PC-9 (cell line): ENCODE data around the gene PSG5. TPM values are rescaled to one million over a fixed set of nuclear protein-coding genes. Genes with fewer than 3 reads are reported as not detected.
"Not testable (repeated sequence)": the region's sequence is repeated elsewhere in the genome, so short reads cannot be mapped to it uniquely, and the experiment has no call there.

Experiments used
- BruUV-seq: library from RNA; stranded (reverse); fragments of 400-500 nt; replicated peaks from 2 replicates; lab custom pipeline; 2021; lab: Mats Ljungman, UMichigan
- CTCF ChIA-PET: fragments of 300-600 bp; sonication (Branson Sonifier 250); formaldehyde crosslinking; loops from one replicate; lab custom pipeline; 2022; ENCODE audit warnings: antibody characterized with exemption; lab: Charles Lee
- POLR2A ChIA-PET: fragments of 300-600 bp; sonication (Branson Sonifier 250); formaldehyde crosslinking; loops from one replicate; lab custom pipeline; 2022; ENCODE audit warnings: antibody characterized with exemption; ENCODE audit not compliant: unreplicated experiment; lab: Charles Lee
- DNase-seq, 2 experiments: peaks; one replicate each; pipeline versions ENCODE4 v3.0.0 to v3.0.0-alpha.2; 2015 to 2022; ENCODE audit warnings: mixed read lengths in 1 of 2
- H2AFZ ChIP-seq: fragments of 200-600 bp; sonication (generic); 2 replicates; pipeline ENCODE4 v1.8.1; 2017; ENCODE audit warnings: antibody characterized with exemption
- H3F3A ChIP-seq: fragments of 200-600 bp; sonication (generic); 2 replicates; pipeline ENCODE4 v1.8.1; 2017; ENCODE audit warnings: antibody characterized with exemption, mild to moderate bottlenecking, low read depth; ENCODE audit not compliant: insufficient read depth
- H3K27ac ChIP-seq: fragments of 200-600 bp; sonication (generic); 2 replicates; pipeline ENCODE4 v1.6.1; 2016; ENCODE audit warnings: mixed run types
- H3K27me3 ChIP-seq: fragments of 200-600 bp; sonication (generic); 2 replicates; pipeline ENCODE4 v1.6.1; 2016; ENCODE audit warnings: low read depth, mixed run types; ENCODE audit not compliant: insufficient read depth
- H3K36me3 ChIP-seq: fragments of 200-600 bp; sonication (generic); 2 replicates; pipeline ENCODE4 v1.6.1; 2016; ENCODE audit warnings: low read depth, mixed run types
- H3K4me1 ChIP-seq: fragments of 200-600 bp; sonication (generic); replicated peaks from 2 replicates; pipeline ENCODE4 v1.6.1; 2016; ENCODE audit warnings: mixed run types; ENCODE audit not compliant: insufficient read depth
- H3K4me2 ChIP-seq: fragments of 200-600 bp; sonication (generic); 2 replicates; pipeline ENCODE4 v1.6.1; 2017; ENCODE audit warnings: mixed run types
- H3K4me3 ChIP-seq: fragments of 200-600 bp; sonication (generic); 2 replicates; pipeline ENCODE4 v1.6.1; 2016; ENCODE audit warnings: mixed run types
- H3K79me2 ChIP-seq: fragments of 200-600 bp; sonication (generic); 2 replicates; pipeline ENCODE4 v1.6.1; 2017; ENCODE audit warnings: low read depth, mixed run types
- H3K9me2 ChIP-seq: fragments of 200-600 bp; sonication (generic); 2 replicates; pipeline ENCODE4 v1.8.1; 2017; ENCODE audit warnings: mild to moderate bottlenecking; ENCODE audit not compliant: insufficient read depth
- H3K9me3 ChIP-seq: fragments of 200-600 bp; sonication (generic); 2 replicates; pipeline ENCODE4 v1.8.1; 2016; ENCODE audit warnings: low read depth; ENCODE audit not compliant: insufficient read depth
- H4K20me1 ChIP-seq: fragments of 200-600 bp; sonication (generic); 2 replicates; pipeline ENCODE4 v1.8.1; 2017; ENCODE audit not compliant: insufficient read depth
- CTCF ChIP-seq: fragments of 200-600 bp; sonication (generic); conservative IDR thresholded peaks from 2 replicates; pipeline ENCODE4 v1.6.1; 2017; ENCODE audit warnings: mixed run types, antibody characterized with exemption, mild to moderate bottlenecking, moderate library complexity
- EZH2 ChIP-seq: fragments of 200-600 bp; sonication (generic); IDR thresholded peaks from 2 replicates; pipeline ENCODE4 v1.8.0; 2017; ENCODE audit warnings: antibody characterized with exemption, low read depth
- intact Hi-C: fragments of 100-400 bp; cut with micrococcal nuclease; formaldehyde crosslinking; loops from one replicate; pipeline ENCODE4 v1.10.0; 2022; ENCODE audit not compliant: unreplicated experiment
- total RNA-seq: library from RNA; stranded (reverse); gene quantifications from 2 replicates; pipeline ENCODE4 v1.2.3, GENCODE V29; 2021

The PSG5 gene
- total RNA-seq, 1 experiment from 2014 or later: 2.3 TPM

DNA sequence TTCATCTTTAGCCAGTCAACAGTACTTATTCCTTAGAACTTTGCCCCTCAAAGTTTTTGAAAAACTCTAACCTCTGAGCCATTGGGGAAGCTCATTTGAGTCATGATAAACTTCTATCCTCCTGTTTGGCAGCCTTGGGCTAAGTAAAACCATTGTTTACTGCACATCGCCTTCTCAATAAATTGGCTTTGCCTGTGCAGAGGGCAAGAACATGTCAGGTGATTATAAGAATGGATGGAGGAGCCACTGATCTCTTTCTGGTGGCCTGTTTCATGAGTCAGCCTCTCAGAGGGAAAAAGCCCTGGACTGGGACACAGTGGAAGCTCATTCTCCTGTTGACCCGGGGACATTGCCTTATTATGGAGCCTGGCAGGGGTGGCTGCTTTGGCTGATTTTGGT, 38.5 kb upstream of the PSG5 start:
- Histone ChIP-seq H3K36me3 (no peaks in the 10 kb centered on the region), H3K4me2 (no peak overlapping the region), H3K27me3 (no peaks in the 10 kb centered on the region), H3K9me3 (no peaks in the 10 kb centered on the region), H2AFZ (no peak overlapping the region), H4K20me1 (no peaks in the 10 kb centered on the region), H3K4me1 (no peaks in the 10 kb centered on the region), H3K27ac (no peak overlapping the region), H3K79me2 (no peaks in the 10 kb centered on the region), H3K4me3 (no peak overlapping the region), H3K9me2 (no peaks in the 10 kb centered on the region), H3F3A (no peaks in the 10 kb centered on the region)
- ChIA-PET POLR2A (no interaction called here), CTCF (interaction anchor here (0.5 kb wide), 1 partner anchor 22 kb away, joined by 3 read pairs; no protein-coding TSS in a partner anchor)
- intact Hi-C loops: no loop called here
- TF ChIP-seq EZH2 (no peak), CTCF (no peak)
- no peak for DNase-seq
- no TSS peak for BruUV-seq

DNA sequence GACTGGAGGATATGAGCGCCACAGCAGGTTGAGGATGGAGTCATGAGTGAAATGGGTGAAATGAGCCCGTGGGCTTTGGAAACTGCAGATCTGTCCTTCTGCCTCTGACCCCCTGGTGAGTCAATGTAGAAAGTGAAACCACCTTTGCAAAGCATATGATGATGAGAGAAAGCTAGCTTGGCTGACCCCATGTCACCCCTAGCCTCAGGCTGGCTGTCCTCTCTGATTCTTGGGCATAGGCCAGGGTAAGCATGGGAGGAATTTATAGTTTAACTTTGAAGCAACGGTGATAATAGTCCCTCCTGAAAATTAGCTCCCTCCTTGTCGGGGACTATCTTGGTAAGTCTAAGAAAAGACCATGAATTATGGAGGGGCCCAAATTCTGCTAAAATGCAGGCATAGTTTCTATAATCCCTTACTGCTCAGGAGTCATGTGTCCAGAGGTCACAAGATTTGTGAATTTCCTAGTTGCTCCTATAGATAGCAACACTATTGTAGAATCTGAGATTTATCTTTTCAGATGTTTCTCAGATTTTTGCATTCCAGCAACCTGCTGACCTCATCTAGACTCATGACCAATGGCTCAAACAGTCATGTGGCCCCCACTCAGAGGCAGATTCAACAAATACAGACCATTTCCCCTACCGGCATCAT, 38.0 kb upstream of the PSG5 start:
- H3K9me2 ChIP-seq, H3K4me2 ChIP-seq, H3F3A ChIP-seq, H3K27me3 ChIP-seq, H3K36me3 ChIP-seq, DNase-seq, BruUV-seq, H4K20me1 ChIP-seq, H3K4me3 ChIP-seq, intact Hi-C loops, H3K9me3 ChIP-seq, H2AFZ ChIP-seq, H3K79me2 ChIP-seq, POLR2A ChIA-PET, H3K27ac ChIP-seq, H3K4me1 ChIP-seq: not testable (repeated sequence)
- CTCF ChIA-PET: interaction anchor here (0.5 kb wide), 1 partner anchor 22 kb away, joined by 3 read pairs; no protein-coding TSS in a partner anchor

DNA sequence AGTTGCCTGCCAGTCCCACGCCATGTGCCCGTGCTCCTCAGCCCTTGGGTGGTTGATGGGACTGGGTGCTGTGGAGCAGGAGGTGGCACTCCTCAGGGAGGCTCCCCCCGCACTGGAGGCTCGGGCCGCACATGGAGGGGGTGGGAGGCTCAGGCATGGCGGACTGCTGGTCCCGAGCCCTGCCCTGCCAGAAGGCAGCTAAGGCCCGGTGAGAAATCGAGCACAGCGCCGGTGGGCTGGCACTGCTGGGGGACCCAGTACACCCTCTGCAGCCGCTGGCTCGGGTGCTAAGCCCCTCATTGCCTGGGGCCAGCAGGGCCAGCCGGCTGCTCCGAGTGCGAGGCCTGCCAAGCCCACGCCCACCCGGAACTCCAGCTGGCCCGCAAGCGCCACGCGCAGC, 35.6 kb upstream of the PSG5 start:
- H3K9me3 ChIP-seq, POLR2A ChIA-PET, H2AFZ ChIP-seq, H3K4me1 ChIP-seq, H4K20me1 ChIP-seq, H3F3A ChIP-seq, CTCF ChIA-PET, H3K9me2 ChIP-seq, H3K79me2 ChIP-seq, H3K27me3 ChIP-seq, H3K4me2 ChIP-seq, H3K4me3 ChIP-seq, H3K36me3 ChIP-seq, H3K27ac ChIP-seq, intact Hi-C loops, DNase-seq, BruUV-seq: not testable (repeated sequence)

- H3K9me2 ChIP-seq, H3K9me3 ChIP-seq, H3K4me1 ChIP-seq, H3K4me3 ChIP-seq, H3K4me2 ChIP-seq, H3K36me3 ChIP-seq, intact Hi-C loops, CTCF ChIA-PET, H3K79me2 ChIP-seq, DNase-seq, H3K27ac ChIP-seq, H3K27me3 ChIP-seq, H4K20me1 ChIP-seq, BruUV-seq, H3F3A ChIP-seq, POLR2A ChIA-PET, H2AFZ ChIP-seq: not testable (repeated sequence)
Measured at GRCh38 chr19:43219136-43219535, 32.8 kb upstream of the PSG5 start.

- DNase-seq, H3K9me2 ChIP-seq, H3K4me3 ChIP-seq, H3K36me3 ChIP-seq, CTCF ChIA-PET, POLR2A ChIA-PET, H3F3A ChIP-seq, H3K79me2 ChIP-seq, H2AFZ ChIP-seq, H4K20me1 ChIP-seq, H3K4me1 ChIP-seq, intact Hi-C loops, BruUV-seq, H3K4me2 ChIP-seq, H3K27me3 ChIP-seq, H3K9me3 ChIP-seq, H3K27ac ChIP-seq: not testable (repeated sequence)
Measured at GRCh38 chr19:43215881-43216280, 29.5 kb upstream of the PSG5 start.
